Endodermal cell (in vitro differentiated cells): ENCODE results near the gene SCAI. TPM values are rescaled to one million over a fixed set of nuclear protein-coding genes. Genes with fewer than 3 reads are reported as not detected.

Source experiments
- DNase-seq: peaks from one replicate; pipeline ENCODE4 v3.0.0-alpha.2; 2017
- H3K27ac ChIP-seq: 2 replicates; pipeline ENCODE4 v1.5.1; 2013; ENCODE audit warnings: mild to moderate bottlenecking, low read depth, low read length, moderate library complexity
- H3K27me3 ChIP-seq: 2 replicates; pipeline ENCODE4 v1.6.1; 2013; ENCODE audit warnings: mild to moderate bottlenecking, low read length, moderate library complexity; ENCODE audit not compliant: insufficient read depth, control insufficient read depth, poor library complexity, severe bottlenecking
- H3K36me3 ChIP-seq: 2 replicates; pipeline ENCODE4 v1.7.0; 2013; ENCODE audit warnings: mild to moderate bottlenecking, low read length, moderate library complexity; ENCODE audit not compliant: control insufficient read depth, insufficient read depth
- H3K4me1 ChIP-seq: one replicate; pipeline ENCODE4 v1.7.0; 2013; ENCODE audit warnings: low read length; ENCODE audit not compliant: control insufficient read depth, insufficient read depth
- H3K4me3 ChIP-seq: 2 replicates; pipeline ENCODE4 v1.5.1; 2013; ENCODE audit warnings: mild to moderate bottlenecking, low read length, moderate library complexity
- H3K9ac ChIP-seq: 2 replicates; pipeline ENCODE4 v1.6.1; 2013; ENCODE audit warnings: mild to moderate bottlenecking, low read length, moderate library complexity; ENCODE audit not compliant: poor library complexity, severe bottlenecking; ENCODE audit errors: extremely low read depth
- H3K9me3 ChIP-seq: 2 replicates; pipeline ENCODE4 v1.6.1; 2013; ENCODE audit warnings: mild to moderate bottlenecking, low read length, moderate library complexity; ENCODE audit not compliant: control insufficient read depth
- H3K27ac Mint-ChIP-seq: 2 replicates; pipeline ENCODE4 v1.8.0; 2020; ENCODE audit warnings: mixed read lengths
- H3K27me3 Mint-ChIP-seq: 2 replicates; pipeline ENCODE4 v1.8.0; 2021; ENCODE audit warnings: mild to moderate bottlenecking, mixed read lengths; ENCODE audit not compliant: insufficient read depth
- H3K36me3 Mint-ChIP-seq: 2 replicates; pipeline ENCODE4 v1.8.0; 2020; ENCODE audit warnings: low read depth, mixed read lengths
- H3K4me1 Mint-ChIP-seq: 2 replicates; pipeline ENCODE4 v1.8.0; 2020; ENCODE audit warnings: mixed read lengths
- H3K4me3 Mint-ChIP-seq: 2 replicates; pipeline ENCODE4 v1.8.0; 2020; ENCODE audit warnings: mild to moderate bottlenecking, moderate library complexity, mixed read lengths
- H3K9me3 Mint-ChIP-seq: 2 replicates; pipeline ENCODE4 v1.8.0; 2020; ENCODE audit warnings: mild to moderate bottlenecking, mixed read lengths
- WGBS, 2 experiments: methylation state at CpG; one replicate each; pipeline versions ENCODE4 v1.1.5 to v1.1.7; 2013; ENCODE audit warnings: missing lambda C conversion rate in 2 of 2, mixed read lengths in 1 of 2; ENCODE audit not compliant: insufficient coverage in 1 of 2, insufficient read length in 1 of 2; 5-methylcytosine and 5-hydroxymethylcytosine counted together
- total RNA-seq, 2 donors: library from RNA; stranded (reverse); fragmentation: NEBNext Ultra II Directional in 1 of 2; extraction: Animal tissue kit (Norgen Biotek cat#: 25700) in 1 of 2; gene quantifications; 2 replicates in 1 of 2; 3 replicates in 1 of 2; pipeline ENCODE4 v1.2.1, GENCODE V29; 2021
- TF ChIP-seq, protein P1 (sequence below): fragments of 200-600 bp; sonication (generic); conservative IDR thresholded peaks from 2 replicates; pipeline ENCODE4 v1.5.0; 2021; ENCODE audit warnings: antibody characterized with exemption, mild to moderate bottlenecking

The SCAI gene
- total RNA-seq, 2 donors from 2014 or later, result 22.9 to 34.7 TPM

DNA sequence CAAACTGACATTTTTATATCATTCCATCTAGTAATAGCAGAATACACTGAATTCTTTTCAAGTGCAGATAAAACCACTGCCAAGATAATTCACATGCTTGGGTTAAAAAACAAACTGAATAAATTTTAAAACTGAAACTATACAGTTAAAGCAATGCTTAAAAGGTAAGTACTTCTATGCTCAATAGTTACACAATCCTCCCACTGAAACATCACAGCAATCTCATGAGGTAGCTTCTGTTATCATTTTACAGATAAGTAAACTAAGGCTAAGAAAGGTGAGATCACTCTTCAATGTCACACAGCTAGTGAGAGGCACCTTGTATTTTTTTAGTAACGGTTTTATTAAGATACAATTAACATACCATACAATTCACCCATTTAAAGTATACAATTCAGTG lies 189.1 kb downstream of the SCAI start:
- Histone ChIP-seq H3K4me1 (no peaks in the 10 kb centered on the region), H3K36me3 (peaks cover 14% of the 10 kb centered on the region), H3K4me3 (no peak overlapping the region), H3K9ac (no peak overlapping the region), H3K9me3 (no peaks in the 10 kb centered on the region), H3K27me3 (no peaks in the 10 kb centered on the region), H3K27ac (no peak overlapping the region)
- no peaks in the 10 kb centered on the region for H3K9me3 Mint-ChIP-seq
- no peak overlapping the region for H3K4me3 Mint-ChIP-seq
- H3K27ac Mint-ChIP-seq, result no peak overlapping the region
- DNase-seq, result no peak
- 89% methylated on average over 1 of the region's 1 CpG; no CpG with 5 or more reads in 1 of the 2 experiments for WGBS, 2 experiments
- H3K4me1 Mint-ChIP-seq, result no peaks in the 10 kb centered on the region
- no peaks in the 10 kb centered on the region for H3K27me3 Mint-ChIP-seq
- peaks cover 19% of the 10 kb centered on the region for H3K36me3 Mint-ChIP-seq
- TF ChIP-seq, protein P1, sequence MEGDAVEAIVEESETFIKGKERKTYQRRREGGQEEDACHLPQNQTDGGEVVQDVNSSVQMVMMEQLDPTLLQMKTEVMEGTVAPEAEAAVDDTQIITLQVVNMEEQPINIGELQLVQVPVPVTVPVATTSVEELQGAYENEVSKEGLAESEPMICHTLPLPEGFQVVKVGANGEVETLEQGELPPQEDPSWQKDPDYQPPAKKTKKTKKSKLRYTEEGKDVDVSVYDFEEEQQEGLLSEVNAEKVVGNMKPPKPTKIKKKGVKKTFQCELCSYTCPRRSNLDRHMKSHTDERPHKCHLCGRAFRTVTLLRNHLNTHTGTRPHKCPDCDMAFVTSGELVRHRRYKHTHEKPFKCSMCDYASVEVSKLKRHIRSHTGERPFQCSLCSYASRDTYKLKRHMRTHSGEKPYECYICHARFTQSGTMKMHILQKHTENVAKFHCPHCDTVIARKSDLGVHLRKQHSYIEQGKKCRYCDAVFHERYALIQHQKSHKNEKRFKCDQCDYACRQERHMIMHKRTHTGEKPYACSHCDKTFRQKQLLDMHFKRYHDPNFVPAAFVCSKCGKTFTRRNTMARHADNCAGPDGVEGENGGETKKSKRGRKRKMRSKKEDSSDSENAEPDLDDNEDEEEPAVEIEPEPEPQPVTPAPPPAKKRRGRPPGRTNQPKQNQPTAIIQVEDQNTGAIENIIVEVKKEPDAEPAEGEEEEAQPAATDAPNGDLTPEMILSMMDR, result no peak

DNA sequence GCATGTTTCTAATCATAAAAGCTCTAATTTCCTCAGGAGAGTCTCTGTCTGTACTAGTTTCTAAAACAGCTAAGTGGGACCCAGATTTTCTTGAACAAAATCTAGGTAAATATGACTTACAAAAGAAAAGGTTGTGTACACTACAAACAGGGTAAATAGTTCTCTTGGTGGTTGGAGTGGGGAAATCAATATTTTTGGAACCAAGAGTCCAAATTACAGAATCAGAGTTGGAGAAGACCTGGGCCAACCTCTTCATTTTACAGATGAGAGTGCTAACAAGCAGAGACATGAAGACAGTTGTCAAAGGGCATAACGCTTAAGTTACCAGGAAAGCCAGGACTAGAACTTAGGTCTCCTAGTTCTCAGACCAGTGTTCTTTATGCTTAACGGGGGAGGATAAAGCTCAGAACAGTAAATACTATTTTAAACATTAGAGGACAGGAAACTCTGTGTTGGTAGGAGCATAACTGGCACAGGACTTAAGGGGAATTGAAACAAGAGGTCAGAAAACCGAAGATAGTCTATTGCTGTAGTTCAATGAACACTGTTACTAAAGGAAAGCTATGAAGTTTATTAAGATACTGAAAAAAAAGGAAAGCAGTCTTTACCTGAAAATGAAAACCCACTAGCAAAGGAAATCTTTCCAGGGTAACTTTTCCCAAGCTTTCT lies 193.1 kb downstream of the SCAI start:
- no peak overlapping the region for H3K4me3 ChIP-seq
- no peaks in the 10 kb centered on the region for H3K4me1 ChIP-seq
- TF ChIP-seq, protein P1, result no peak
- H3K27me3 Mint-ChIP-seq, result no peaks in the 10 kb centered on the region
- no peak for DNase-seq
- 92 to 100% methylated on average over 1 to 3 of the region's 3 CpGs for WGBS, 2 experiments
- no peak overlapping the region for H3K27ac ChIP-seq
- H3K9me3 Mint-ChIP-seq, result no peaks in the 10 kb centered on the region
- H3K27ac Mint-ChIP-seq, result no peak overlapping the region
- no peaks in the 10 kb centered on the region for H3K9me3 ChIP-seq
- no peak overlapping the region for H3K9ac ChIP-seq
- H3K27me3 ChIP-seq, result no peaks in the 10 kb centered on the region
- peaks cover 18% of the 10 kb centered on the region for H3K36me3 Mint-ChIP-seq
- no peak overlapping the region for H3K4me3 Mint-ChIP-seq
- H3K36me3 ChIP-seq, result peaks cover 14% of the 10 kb centered on the region
- no peaks in the 10 kb centered on the region for H3K4me1 Mint-ChIP-seq

DNA sequence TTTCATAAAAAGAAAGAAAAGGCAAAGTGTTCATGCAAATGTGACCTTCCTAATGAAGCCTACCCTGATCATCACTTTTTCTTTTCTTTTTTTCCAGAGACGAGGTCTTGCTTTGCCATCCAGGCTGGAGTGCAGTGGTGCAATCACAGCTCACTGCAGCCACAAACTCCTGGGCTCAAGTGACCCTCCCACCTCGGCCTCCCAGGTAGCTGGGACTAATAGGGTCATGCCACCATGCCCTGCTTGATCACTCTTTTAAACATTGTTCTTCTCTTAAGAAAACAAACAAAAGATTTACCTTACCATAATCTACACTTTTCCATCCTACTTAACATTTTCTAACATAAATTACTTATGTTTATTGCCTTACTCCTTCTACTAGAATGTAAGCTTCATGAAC lies 193.9 kb downstream of the SCAI start:
- Mint-ChIP-seq H3K4me1 (no peaks in the 10 kb centered on the region), H3K27ac (no peak overlapping the region), H3K36me3 (peaks cover 14% of the 10 kb centered on the region), H3K27me3 (no peaks in the 10 kb centered on the region), H3K4me3 (no peak overlapping the region), H3K9me3 (no peaks in the 10 kb centered on the region)
- no peak overlapping the region for H3K27ac ChIP-seq
- no peak overlapping the region for H3K4me3 ChIP-seq
- peaks cover 14% of the 10 kb centered on the region for H3K36me3 ChIP-seq
- DNase-seq, result no peak
- no peaks in the 10 kb centered on the region for H3K9me3 ChIP-seq
- no peaks in the 10 kb centered on the region for H3K4me1 ChIP-seq
- 90 to 93% methylated on average over 2 of the region's 2 CpGs for WGBS, 2 experiments
- H3K27me3 ChIP-seq, result no peaks in the 10 kb centered on the region
- TF ChIP-seq, protein P1, result no peak
- H3K9ac ChIP-seq, result no peak overlapping the region
